Measurements from ENCODE around the gene CFP.
"Not testable (repeated sequence)": the region's sequence is repeated elsewhere in the genome, so short reads cannot be mapped to it uniquely, and the experiment has no call there.

The CFP gene

DNA sequence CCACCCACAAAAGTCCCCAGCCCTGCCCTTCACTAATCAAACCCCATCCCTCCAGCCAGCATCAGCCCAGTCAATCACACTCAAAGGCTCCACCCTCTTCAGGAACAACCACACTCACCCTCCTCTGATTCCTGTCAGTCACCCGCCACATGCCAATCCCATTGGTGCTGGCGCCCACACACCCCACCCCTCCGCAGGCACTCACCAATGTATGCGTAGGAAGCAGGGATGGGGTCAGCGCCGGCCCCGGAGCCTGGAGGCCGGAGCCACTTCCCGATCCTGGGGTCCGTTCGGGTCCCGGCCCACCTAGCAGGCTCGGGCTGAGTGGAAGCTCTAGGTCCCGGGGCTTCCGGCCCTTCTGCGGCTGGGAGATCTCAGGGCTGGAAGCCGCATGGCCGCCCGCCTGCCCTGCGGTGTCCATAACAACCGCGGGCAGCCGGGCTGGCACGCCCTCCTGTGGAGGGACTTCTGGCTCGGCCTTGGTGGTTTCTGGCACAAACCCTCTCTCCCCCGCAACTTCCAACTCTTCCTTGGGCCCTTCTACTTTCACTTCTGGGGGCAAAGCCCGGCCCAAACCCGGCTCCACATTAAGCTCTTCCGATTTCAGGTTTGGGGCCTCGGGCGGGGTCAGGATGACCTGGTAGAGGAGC lies 7.9 kb upstream of the CFP start:
- DNase-seq: no peak

DNA sequence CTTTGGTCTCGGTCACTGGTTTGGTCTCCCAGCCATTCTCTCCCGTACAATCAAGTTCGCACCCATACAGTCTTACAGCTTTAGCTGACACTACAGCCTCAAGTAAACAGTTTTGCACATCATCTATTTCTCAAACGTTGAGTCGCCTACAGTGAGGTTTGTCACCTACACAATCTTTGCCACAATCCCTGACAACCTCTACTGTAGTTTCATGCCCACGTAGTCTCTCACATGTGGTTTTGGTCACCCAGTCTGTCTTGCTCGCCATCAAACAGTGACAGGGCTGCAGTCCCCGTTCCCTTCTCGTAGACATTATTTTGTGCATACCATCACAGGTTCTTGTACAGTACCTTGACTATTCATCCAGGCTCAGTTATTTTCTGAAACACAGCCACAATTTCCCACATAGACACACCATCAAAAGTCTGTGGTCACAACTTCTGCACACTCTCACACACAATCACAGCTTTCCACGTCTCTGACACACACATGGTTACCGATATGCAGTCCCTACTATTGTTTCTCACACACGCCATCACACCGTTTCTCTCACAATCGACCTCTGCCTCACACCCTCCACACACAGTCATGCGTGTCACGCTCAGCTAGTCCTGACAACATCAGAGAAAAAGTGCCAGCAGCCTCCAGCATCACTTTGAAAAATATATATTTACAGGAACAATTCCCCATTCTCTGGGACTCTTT lies 5.3 kb upstream of the CFP start:
- no peak for DNase-seq

DNA sequence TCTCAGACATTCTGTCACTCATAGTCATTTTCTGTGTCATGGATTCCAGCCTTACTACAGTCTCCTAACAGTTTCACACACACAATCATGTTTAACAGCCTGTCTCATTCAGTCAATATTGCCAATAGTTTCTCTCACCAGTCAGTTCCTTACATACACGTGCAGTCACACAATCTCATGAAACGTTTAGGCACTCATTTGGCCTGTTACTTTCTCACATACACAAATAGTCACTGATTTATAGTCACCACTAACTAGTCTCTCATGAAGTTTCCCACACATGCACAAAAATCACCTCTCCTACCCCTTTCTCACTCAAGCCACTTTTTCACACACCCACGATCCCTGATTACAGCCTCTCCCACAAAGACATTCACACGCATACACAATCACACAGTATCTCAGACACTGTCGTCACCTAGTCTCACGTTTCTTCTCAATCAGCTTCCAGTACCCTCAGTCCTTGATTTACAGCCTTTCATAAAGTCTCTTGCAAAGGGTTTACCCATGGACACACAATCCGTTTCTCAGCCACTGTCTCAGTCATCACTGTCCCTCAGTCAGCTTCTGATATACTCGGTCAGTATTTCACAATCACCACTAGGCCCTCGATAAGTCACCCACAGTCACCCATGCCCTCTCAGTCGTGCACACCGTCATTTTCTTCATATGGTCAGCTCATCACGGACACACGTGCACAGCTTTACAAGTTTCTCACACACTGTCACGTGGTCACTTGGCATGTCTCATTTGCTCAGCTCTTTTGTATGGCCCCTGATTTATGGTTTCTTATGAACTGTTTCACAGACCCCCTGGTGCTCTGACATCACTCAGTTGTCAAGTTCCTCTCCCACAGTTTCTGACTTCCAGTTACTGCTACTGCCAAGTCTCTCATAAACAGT lies 4.2 kb upstream of the CFP start:
- DNase-seq: no peak

DNA sequence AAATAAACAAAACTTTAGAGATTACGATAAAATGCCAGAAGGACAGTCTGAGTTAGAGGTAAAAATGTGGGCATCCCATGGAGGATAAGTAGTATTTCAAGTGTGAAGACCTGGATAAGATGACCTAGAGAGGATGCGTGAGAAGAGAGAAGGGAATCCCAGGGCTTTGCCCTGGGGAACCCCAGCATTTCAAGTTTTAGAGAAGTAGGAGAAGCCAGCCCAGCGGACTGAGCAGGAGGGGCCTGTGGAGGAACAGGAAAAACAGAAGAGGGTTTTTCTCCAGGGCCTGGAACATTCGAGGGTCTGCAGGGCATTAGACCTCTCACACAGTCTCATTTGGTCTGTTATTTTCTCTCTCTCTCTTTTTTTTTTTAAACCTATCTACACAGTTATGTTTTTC lies 2.9 kb upstream of the CFP start:
- DNase-seq: no peak

DNA sequence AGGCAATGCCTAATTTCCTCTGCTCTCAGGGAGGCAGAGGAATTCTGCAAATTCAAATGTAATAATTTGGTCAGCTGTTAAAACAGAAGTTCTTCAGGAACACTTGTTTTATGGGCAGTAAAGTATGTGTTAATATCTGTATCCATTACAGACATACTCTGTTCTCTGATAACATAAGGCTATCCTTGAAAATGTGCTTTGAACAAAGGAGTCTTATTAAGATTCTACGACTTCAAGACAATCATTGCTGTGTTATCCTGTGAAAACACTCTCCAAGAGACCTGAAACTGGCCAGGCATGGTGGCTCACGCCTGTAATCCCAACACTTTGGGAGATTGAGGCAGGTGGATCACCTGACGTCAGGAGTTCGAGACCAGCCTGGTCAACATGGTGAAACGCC lies 1.9 kb upstream of the CFP start:
- no peak for DNase-seq

DNA sequence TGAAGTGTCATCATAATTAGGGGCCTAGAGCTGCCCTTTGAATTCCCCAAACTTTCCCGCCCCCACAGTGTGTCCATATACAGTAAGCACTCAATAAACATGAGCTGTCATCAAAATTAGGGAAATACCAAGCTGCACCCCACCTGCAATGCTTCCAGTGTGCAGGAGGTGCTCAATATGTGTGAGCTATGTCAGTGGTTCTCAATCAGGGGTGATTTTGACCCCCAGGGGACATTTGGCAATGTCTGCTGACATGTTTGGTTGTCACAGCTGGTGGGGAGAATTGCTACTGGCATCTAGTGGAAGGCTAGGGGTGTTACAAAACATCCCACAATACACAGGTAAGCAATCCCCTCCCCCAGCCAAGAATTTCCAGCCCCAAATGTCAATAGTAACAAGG lies 748 bp downstream of the CFP start:
- no peak for DNase-seq

DNA sequence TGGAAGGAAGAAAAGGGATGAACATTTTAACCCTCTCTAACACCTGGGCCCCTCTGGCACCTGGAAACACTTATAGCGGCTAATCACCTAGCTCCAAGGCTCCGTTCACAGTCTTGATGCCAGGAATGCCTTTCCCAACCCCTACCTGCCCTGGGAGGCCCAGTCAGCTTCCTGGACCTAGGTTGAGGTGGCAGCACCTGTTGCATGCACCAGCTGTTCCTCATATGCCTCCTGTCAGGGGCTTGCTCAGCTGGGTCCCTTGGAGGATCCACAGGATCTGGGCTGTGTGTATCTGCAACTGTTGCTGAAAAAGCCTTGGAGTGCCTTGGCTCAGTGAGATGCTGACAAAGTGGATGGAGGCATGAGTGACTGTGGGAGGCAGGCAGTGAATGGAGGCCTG lies 4.4 kb downstream of the CFP start:
- DNase-seq: no peak

DNA sequence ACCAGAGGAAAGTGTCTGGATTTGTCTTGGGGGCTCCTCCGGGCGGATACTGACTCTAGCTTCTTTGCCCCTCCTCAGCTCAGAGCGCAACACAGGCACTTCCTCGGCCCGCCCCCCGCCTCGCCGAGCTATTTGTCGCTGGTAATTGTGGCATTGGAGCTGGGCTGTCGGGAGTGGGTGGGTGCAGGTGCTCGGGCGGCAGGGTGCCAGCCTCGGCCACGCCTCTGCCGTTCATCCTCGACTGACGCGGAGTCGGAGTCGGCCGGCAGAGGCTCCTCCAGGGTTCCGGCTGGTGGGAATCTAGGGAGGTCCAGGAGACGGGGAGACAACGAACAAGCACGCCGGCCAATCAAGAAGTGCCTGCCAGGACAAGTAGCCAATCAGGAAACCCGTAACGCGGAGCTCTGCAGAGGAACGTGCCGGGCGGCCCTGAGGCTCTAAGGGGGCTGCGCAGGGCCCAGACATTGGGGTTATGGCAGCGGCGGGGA lies 6.1 kb downstream of the CFP start:
- no peak for DNase-seq

DNA sequence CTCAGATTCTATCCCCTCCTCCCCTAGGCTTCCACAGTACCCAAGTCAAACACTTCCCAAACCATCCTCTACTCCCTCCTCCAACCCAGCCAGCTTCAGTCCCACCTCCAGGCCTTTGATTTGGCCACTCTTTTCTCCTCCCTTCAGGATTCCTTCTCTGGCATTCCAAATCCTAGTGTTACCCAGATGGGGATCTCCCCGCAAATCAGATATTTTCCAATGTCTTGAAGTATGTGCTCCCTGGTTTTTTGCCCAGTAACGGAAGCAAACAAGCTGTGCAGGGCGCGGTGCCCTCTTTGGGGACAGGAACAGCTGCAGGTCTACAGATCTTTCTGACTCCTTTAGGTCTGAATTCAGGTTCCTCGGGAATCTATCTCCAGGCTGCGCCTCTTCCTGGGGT lies 7.9 kb downstream of the CFP start:
- DNase-seq: no peak

DNA sequence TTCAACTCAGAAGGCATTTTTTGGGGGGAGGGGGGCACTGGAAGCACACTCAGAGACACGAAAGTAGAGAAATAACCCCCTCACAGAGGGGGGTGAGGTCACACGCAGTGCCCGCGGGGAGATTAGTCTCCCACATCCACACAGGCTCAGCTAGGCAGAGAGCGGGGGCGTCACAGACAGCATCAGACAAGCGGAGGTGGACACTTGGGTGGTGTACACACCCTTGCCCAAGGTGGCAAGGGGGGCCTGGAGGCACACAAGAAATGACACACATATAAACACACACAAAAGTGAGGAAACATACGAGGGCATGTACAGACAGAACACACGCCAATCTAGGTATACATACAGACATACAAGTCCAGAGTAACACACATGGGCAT lies 9.4 kb downstream of the CFP start:
- DNase-seq: no peak

DNA sequence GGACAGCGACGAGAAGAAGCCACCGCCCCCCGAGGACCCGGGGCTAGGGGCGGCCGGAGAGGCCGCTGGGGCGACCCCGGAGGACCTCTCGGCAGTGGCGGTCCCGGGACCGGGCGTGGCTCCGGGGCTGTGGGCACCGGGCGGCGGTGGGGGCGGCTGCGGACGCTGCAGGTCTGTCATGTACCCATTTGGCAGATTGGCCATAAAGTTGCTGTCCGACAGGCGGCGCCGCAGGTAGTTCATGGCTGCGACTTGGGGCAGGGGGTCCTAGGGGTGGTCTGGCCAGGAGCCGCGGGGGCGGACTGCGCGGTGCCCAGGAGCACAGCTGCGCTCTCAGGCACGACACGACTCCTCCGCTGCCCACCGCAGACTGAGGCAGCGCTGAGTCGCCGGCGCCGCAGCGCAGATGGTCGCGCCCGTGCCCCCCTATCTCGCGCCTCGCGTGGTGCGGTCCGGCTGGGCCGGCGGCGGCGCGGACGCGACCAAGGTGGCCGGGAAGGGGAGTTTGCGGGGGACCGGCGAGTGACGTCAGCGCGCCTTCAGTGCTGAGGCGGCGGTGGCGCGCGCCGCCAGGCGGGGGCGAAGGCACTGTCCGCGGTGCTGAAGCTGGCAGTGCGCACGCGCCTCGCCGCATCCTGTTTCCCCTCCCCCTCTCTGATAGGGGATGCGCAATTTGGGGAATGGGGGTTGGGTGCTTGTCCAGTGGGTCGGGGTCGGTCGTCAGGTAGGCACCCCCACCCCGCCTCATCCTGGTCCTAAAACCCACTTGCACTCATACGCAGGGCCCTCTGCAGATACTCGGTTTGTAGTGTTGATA lies 10.0 kb downstream of the CFP start, which contains the start of gene SYN1:
Gene SYN1 (minus strand): TSS at position 372 of the 817 bp plus-strand sequence. CDS start 129 bp downstream, at position 243.
- DNase-seq: peak; percentile 59

DNA sequence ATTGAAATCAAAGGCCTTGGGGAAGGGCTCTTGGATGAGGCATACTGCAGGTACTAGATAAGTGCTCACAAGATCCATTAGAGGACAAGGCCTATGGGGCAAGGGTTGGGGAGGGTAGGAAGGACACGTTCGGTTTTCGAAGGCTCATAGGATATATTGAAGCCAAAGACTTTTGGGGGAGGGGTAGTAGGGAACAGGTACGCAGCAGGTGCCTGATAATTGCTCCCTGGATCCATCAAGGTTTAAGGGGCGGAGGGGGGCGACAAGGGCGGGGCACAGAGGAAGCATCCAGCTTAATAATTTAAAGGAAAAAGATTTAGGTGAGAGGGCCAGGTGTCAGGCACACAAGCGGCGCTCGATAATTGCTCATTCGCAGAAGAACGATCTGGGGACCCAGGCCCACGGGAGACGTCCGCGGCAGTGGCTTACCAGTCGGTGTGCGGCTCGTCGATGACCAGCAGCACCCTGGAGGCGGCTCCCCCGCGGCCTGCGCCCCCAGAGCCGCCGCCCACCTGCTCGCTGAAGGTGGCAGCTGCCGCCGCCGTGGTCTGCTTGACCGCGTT lies 10.7 kb downstream of the CFP start:
- no peak for DNase-seq

DNA sequence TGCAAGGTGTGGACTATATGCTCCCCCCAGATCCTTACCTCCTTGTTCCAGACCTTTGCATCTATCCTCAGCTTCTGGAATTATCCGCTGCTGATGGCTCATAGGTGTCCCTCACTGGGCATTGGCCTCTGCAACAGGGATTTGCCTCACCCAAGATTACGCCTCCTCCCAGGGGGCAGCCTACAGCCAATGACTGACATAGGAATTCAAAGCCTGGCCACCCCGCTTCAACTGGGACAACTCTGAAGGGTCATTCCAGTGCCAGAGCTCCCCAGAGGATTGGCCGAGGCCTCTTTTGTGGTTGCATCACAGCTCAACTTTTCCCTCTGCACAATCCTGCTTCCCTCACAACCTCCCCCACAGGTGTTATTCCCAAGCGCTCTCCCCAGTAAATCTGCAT lies 15.1 kb downstream of the CFP start:
- no peak for DNase-seq

DNA sequence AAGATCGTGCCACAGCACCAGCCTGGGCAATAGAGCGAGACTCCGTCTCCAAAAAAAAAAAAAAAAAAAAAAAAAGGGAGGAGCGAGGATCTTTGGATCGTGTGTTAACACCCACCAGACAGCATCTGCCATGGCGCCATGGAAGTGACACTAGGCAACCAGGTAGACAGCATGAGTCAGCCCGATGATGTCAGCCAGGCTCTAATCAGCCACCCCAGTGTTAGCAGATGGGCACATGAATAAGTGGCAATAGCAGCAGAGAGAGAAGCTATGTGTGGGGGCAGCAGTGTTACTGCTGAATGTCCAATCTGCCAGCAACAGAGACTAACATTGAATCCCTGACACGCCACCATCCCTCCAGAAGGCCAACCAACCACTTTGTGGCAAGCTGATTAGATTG lies 16.6 kb downstream of the CFP start:
- no peak for DNase-seq

DNA sequence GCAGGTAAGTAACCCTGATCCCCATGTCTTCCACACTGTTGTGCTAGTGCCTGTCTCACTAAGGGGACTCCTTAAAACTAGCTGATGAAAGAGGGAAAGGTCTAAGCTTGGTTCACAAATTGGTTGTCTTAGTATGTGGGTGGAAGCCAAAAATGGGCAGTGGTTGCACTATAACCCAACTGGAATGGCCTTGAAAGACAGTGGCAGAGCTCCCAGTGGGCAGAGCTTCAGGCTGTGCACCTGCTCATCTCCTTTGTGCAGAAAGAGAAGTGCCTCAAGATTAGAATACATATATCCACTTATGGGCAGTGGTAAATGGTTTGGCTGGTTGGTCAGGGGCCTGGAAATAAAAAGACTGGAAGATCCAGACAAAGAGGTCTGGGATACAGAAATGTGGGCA lies 17.3 kb downstream of the CFP start:
- DNase-seq: no peak

DNA sequence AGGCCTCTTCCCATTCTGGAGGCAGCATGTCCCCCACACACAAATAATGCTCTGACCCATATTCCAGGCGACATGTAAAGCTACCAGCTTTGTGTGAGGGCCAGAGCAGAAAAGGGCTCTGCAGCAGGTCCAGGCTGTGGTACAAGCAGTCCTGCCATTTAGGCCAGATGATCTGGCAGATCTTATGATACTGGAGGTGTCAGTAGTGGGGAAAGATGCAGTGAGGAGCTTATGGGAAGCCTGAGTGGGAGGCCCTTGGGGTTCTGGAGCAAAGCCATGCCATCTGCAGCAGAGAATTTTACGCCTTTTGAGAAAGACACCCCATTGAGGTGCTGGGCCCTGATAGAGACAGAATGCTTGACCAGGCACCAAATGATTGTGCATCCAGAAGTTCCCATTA lies 17.8 kb downstream of the CFP start:
- DNase-seq: no peak

DNA sequence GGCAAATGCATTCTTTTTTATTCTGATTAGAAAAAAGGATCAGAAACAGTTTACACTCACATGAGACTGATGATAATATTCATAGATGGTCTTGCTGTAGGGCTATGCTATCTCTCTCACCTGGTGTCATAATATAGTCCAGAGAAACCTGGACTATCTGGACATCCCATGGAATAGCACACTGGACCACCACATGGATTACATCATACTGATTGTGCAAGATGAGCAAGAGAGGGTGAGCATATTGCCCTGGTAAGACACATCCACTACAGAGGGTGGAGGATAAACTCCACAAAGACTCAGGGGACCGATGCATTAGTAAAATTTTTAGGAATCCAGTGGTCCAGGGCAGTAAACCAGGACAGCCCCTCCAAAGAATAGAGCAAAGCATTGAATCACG lies 18.2 kb downstream of the CFP start:
- no peak for DNase-seq

DNA sequence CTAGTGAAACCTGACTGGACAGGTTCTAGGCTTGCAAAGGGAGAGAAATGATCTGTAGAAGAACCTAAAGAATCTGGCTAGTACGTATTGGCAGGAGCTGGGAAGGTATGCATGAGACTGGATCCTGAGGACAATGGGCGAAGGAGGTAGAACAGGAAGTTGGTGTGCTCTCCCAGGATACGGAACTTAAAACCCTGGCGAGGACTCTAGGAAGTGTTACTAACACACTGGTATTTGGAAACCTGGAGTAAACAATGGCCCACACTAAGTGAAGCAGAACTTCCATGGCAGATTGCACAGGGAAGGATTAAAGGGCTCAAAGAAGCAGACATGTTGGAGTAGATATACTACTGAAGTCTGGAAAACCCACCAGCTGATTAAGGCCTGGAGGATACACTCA lies 19.2 kb downstream of the CFP start:
- no peak for DNase-seq

DNA sequence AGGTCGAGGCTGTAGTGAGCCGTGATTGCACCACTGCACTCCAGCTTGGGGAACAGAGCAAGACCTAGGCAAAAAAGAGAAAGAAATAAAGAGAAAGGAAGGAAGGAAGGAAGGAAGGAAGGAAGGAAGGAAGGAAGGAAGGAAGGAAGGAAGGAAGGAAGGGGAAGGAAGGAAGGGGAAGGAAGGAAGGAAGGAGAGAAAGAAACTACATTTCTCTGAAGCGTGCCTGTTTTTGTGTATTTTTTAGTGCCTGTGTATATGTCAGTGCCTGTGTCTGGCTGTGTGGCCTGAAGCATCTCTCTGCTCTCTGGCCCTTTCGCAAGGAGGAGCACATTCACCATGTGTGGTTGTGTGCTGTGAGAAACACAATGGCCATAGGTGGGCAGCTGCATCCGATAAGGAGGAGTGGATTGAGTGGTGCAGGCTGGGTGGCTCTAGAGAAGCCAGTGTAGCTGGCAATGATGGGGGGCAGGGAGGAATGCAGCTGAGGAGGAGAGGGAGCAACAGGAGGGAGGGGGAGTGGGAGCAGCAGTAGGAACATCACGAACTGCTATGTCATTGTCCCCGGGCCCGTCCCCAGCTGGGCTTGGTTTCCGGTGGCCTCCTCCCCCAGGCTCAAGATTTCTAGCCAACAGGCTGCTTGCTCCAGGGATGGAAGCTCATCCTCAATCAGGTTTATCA lies 21.5 kb downstream of the CFP start:
- no peak for DNase-seq

DNA sequence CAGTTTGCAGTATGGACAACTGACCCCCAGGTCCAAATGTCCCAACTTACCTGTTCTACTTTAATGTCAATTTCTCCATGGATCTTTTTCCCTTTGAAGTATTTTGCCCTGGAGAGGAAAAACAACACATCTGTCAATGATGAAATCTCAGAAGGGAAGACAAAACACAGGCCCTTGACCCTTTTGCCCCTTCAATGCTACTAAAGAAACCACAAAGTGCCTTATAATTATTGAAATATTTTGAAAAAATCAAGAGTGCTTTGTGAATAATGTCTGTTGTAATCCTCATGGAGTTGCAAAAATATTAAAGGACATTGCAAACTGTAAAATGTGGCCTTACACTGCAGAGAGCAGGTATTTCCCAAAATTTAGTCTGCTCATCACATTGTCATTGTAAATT lies 22.6 kb downstream of the CFP start:
- no peak for DNase-seq

DNA sequence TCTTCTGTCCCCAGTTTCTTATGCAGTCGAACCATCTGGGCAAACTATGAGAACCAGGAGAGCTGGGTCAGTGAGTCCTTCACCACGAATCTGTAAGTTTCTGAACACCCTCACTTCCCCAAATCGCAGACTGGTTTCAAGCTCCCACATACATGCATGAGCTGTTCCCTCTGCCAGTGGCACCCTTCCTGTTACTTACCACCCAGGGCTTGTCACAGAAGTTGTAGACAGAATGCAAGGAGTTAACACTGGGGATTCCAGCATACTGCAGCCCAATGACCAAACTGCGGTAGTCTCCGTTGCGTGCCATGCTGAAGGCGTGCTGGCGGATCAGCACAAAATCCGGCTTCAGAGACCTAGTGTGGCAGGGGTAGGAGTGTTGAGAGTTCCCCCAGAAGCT lies 24.7 kb downstream of the CFP start:
- no peak for DNase-seq

DNA sequence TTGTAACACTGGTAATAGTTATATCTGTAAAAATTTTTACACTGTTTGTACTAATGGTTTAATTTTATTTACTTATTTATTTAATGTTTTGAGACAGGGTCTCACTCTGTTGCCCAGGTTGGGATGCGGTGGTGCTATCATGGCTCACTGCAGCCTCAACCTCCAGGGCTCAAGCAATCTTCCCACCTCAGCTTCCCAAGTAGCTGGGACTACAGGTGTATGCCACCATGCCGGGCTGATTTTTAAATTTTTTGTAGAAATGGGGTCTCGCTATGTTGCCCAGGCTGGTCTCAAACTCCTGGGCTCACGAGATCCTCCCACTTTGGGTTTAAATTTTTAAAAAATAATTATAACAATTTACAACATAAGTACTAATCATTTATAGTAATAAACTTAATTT lies 26.6 kb downstream of the CFP start:
- not testable (repeated sequence) for DNase-seq
